ENCODE data around the gene PRRT1.

DNA sequence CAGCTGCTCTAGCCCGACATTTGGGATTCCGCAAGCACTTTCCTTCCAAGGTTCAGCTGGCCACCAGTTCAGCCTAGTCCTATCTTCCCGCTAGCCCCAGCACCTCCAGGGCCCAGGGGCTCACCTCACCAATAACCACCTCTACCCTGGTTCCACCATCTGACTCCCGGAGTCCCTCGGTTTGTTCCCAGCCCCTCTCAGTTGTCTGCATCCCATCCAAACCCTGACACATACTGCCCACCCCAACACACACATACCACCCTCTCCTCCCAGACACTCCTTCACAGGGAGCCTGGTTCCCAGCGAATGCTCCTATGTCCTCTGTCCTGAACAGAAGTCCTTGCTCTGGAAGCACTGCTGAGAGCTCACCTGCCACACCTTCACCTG lies 43.0 kb downstream of the PRRT1 start:
- TF ChIP-seq, protein P1, sequence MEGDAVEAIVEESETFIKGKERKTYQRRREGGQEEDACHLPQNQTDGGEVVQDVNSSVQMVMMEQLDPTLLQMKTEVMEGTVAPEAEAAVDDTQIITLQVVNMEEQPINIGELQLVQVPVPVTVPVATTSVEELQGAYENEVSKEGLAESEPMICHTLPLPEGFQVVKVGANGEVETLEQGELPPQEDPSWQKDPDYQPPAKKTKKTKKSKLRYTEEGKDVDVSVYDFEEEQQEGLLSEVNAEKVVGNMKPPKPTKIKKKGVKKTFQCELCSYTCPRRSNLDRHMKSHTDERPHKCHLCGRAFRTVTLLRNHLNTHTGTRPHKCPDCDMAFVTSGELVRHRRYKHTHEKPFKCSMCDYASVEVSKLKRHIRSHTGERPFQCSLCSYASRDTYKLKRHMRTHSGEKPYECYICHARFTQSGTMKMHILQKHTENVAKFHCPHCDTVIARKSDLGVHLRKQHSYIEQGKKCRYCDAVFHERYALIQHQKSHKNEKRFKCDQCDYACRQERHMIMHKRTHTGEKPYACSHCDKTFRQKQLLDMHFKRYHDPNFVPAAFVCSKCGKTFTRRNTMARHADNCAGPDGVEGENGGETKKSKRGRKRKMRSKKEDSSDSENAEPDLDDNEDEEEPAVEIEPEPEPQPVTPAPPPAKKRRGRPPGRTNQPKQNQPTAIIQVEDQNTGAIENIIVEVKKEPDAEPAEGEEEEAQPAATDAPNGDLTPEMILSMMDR (conservative IDR thresholded peaks at IDR 0.05; ENCODE audit: low read depth, low read length), result no peak
- TF ChIP-seq EZH2 (IDR thresholded peaks at IDR 0.05; ENCODE audit: low read length, unreplicated experiment), result no peak

Measured in PC-3 (cell line).